HG03066 (cell line): Measurements from ENCODE around the gene PTPRB.

Experiments used
- ATAC-seq: cut with Tn5 transposase; IDR thresholded peaks from one replicate; pipeline ENCODE4 v1.9.1; 2021; ENCODE audit warnings: low read depth; ENCODE audit not compliant: unreplicated experiment

PTPRB gene

GRCh38 chr12:70645494-70646317 lies 8.5 kb upstream of the PTPRB start:
- ATAC-seq: peak; percentile 65

DNA sequence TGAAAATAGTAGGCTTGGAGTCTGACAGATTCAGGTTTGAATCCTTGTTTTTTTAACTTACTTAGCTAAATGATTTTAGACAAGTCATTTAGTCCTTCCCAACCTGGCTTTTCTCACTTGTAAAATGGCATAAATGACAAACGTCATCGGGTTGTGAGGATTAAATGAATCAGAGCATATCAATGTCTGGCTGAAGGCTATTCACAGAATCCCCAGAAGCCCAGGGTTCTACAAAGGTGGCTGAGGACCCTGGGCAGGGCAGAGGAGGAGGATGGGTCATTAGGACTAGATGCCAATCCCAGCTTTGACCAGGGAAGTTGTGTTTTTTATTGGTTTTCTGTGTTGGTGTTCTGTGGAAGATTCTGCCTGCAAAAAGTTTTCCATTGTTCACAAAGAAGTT lies 7.6 kb upstream of the PTPRB start:
- ATAC-seq: no peak

DNA sequence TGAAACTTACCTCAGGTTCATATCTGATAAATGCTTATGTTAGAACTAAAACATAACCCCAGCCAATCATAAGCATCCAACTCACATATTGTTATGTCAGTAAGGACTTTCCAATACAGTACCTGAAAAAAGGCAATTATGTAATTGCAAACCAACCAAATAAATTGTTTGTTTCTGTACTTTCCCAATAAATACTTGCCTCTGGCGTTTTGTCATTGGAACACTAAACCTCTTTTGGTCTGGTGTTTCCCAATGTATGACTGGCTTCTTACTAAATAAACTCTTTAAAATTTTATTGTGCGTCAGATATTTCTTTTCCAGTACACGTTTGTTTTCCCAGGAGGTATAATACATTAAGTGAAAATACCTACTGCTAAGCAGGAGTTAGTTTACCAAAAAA lies 6.7 kb upstream of the PTPRB start:
- ATAC-seq: no peak

DNA sequence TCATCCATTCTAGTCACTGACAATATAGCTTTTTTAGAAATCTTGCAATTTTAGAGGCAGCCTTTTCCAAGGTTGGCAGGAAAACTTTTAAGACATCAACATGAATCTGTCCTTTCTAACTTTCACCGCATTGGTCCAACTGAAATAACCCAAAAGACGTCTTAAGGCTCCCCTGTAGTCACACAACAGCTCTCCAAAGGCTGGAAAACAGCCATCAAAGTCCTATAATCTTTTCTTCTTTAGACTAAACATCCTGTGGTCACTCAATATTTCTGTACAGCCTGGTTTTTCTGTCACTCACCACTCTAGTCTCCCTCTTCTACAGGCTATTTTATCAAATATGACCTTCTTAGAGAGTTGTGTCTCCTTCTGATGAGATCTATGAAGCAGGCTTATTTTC lies 4.5 kb upstream of the PTPRB start:
- no peak for ATAC-seq

GRCh38 chr12:70640901-70641300 lies 3.7 kb upstream of the PTPRB start:
- ATAC-seq: no peak

DNA sequence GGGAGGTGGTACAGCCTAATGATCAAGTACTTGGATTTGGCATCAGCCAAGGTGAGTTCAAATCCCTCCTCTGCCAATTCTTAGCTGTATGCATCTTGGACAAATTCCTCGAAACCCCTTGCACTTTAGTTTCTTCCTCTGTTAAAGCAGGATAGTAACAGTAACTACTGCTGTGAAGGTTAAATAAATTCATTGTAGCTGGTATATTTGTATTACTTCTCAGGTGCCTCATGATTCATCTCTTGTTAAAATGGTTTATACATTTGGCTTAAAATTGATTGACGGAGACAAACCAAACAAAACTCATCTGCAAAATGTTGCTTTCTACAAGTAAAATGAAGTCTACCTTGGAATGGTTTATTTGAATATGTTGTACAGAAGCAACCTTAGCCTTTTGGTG lies 2.3 kb upstream of the PTPRB start:
- no peak for ATAC-seq

DNA sequence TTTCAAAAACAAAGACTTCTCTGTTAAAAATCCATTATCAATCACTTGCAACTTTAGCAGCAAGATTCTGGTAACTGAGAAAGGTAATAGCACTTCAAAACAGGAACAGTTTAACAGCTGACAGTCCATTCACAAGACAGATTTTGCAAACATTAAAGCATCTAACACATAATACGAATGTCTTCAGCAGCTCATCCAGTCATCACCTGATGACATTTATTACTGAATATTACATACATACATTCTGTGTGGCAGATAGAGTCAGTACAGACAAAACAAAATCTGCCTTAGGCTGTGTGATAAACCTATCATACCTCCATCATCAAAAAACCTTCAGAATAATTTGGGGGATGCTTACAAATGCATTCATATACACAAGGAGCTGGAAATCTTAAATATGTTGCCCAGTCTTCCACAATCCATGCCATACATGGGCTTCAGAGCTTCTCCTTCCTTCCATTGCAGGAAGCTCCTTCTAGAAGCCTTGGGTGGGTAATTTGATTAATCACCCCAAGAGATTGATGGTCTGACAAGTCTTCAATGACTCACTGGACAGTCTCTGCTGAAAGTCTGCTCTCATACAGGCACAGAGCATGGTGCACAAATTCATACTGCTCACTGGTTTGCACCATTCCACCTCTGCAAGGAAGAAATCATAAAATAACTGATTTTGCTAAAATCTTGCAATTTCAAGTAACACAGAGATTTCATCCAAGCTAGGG lies 1.6 kb upstream of the PTPRB start:
- no peak for ATAC-seq

DNA sequence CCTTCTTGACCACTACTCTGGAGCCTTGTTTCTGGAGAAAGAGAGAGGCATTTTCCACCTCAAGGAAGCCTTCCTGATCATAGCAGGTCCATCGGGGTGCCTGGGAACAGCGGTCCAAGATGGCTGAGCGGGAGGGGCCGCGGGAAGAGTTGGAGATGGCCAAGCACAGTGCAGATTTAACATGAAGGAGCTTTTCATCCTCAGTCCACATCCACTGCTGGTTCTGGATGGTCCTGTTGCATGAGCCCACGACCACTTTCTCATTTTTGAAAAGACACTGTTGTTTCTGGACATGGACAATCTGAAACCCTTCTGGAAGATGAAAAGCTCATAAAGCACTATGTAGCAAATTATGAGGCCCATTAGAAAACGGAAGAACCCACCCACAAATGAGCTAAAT lies 1.5 kb downstream of the PTPRB start:
- no peak for ATAC-seq

GRCh38 chr12:70628701-70629480 lies 8.3 kb downstream of the PTPRB start:
- ATAC-seq: no peak

- ATAC-seq: no peak
These were observed 9.6 kb downstream of the PTPRB start for GRCh38 chr12:70627677-70628076.

DNA sequence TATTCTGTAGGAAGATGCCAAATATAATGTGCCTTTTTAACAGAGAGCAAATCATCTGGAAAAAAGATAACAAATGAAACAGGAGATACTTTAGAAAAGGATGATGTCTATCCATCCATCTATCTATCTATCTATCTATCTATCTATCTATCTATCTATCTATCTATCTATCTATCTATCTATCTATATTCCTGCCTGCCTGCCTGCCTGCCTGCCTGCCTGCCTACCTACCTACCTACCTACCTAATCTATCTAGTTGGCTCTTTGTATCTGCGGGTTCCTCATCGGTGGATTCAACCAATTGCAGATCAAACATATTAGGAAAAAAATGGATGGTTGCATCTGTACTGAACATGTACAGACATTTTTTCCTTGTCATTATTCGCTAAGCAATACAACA lies 11.0 kb downstream of the PTPRB start:
- ATAC-seq: no peak

GRCh38 chr12:70619471-70620152 lies 17.6 kb downstream of the PTPRB start:
- ATAC-seq: no peak

- no peak for ATAC-seq
These were observed 18.9 kb downstream of the PTPRB start for GRCh38 chr12:70618371-70618770.

DNA sequence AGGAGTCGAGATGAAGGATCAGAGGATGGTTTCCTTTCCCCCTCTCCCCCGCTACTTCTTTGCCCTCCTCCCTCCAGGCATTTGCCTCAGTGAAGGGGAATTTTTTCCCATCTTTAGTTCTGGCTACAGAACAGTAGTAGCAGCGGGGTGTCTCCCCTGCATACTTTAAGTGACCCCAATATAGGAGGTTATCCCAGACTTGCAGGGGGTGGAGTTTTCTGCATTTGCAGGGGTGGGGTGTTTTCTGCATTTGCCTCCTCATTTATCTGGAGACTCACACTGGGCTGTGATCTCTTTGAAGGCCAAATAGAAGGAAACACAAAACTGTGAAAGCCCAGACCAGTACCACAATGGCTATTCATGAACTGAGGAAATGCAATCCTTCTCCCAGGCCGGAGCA lies 19.8 kb downstream of the PTPRB start:
- ATAC-seq: no peak

- ATAC-seq: no peak
These were observed 21.9 kb downstream of the PTPRB start for GRCh38 chr12:70615174-70615866.

GRCh38 chr12:70609739-70610491 lies 27.3 kb downstream of the PTPRB start:
- ATAC-seq: no peak

- no peak for ATAC-seq
These were observed 28.0 kb downstream of the PTPRB start for GRCh38 chr12:70609203-70609602.

- ATAC-seq: no peak
These were observed 29.0 kb downstream of the PTPRB start for GRCh38 chr12:70608184-70608583.

DNA sequence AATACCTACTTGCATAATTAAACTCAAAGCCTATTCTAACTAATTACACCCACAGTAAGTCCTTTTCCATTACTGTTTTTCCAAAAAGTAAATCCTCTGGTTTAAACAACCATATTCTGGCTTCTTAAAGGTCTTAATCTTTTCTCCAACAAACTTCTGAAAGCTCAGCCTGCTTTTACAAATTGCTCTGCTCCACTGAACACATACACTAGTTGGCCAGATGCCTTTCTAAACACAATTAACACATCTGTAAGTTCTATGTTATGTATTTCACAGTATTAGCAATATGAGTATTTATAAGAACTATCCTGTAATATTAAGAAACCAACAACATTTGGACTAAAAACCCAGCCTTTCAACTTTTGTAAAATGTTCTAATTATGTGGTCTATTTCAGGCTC lies 30.1 kb downstream of the PTPRB start:
- ATAC-seq: no peak
